GM12878 (cell line): ENCODE measurements around the gene ARHGEF3. TPM values are rescaled to one million over a fixed set of nuclear protein-coding genes. Genes with fewer than 3 reads are reported as not detected.

ENCODE experiments used
- ATF2 ChIP-seq: IDR thresholded peaks from 2 replicates; pipeline ENCODE4 v1.6.1; 2012; ENCODE audit warnings: low read length, inconsistent platforms
- ATF7 ChIP-seq: fragments of 450-650 bp; IDR thresholded peaks from 2 replicates; pipeline ENCODE4 v1.6.1; 2016; ENCODE audit warnings: low read depth, mild to moderate bottlenecking
- BACH1 ChIP-seq: fragments of 450-650 bp; IDR thresholded peaks from 2 replicates; pipeline ENCODE4 v1.6.1; 2017; ENCODE audit warnings: mild to moderate bottlenecking, borderline replicate concordance
- BCL11A ChIP-seq: IDR thresholded peaks from 2 replicates; pipeline ENCODE4 v1.6.1; 2011; ENCODE audit warnings: low read depth, low read length
- CHD4 ChIP-seq: fragments of 200-600 bp; sonication (generic); IDR thresholded peaks from 2 replicates; pipeline ENCODE4 v1.6.1; 2016; ENCODE audit warnings: mild to moderate bottlenecking
- DPF2 ChIP-seq: fragments of 450-650 bp; IDR thresholded peaks from 2 replicates; pipeline ENCODE4 v1.6.1; 2017; ENCODE audit warnings: mild to moderate bottlenecking
- EP300 ChIP-seq, 2 experiments: fragments of 150-350 bp in 1 of 2; IDR thresholded peaks; 2 replicates each; pipeline ENCODE4 v1.6.1; 2011 to 2012; ENCODE audit warnings: low read depth in 2 of 2, low read length in 2 of 2, borderline replicate concordance in 1 of 2, improper control_type of control experiment in 1 of 2, inconsistent platforms in 1 of 2; ENCODE audit not compliant: control insufficient read depth in 1 of 2
- FOS ChIP-seq: IDR thresholded peaks from 3 replicates; pipeline ENCODE4 v1.6.1; 2011; ENCODE audit warnings: borderline replicate concordance; ENCODE audit not compliant: insufficient read length; ENCODE audit errors: extremely low read depth
- GABPA ChIP-seq: IDR thresholded peaks from 2 replicates; pipeline ENCODE4 v1.6.1; 2014; ENCODE audit warnings: antibody characterized with exemption, low read depth, mild to moderate bottlenecking, inconsistent platforms
- HDAC6 ChIP-seq: fragments of 200-600 bp; sonication (generic); IDR thresholded peaks from one replicate; pipeline ENCODE4 v1.8.0; 2017; ENCODE audit warnings: antibody characterized with exemption; ENCODE audit not compliant: unreplicated experiment
- IRF3 ChIP-seq: fragments of 450-650 bp; IDR thresholded peaks from 2 replicates; pipeline ENCODE4 v1.6.1; 2014; ENCODE audit warnings: mild to moderate bottlenecking
- JUND ChIP-seq: IDR thresholded peaks from 2 replicates; pipeline ENCODE4 v1.6.1; 2012; ENCODE audit warnings: low read depth, mild to moderate bottlenecking, low read length, improper control_type of control experiment, moderate library complexity
- MEF2B ChIP-seq: fragments of 450-650 bp; IDR thresholded peaks from 2 replicates; pipeline ENCODE4 v1.6.1; 2018; ENCODE audit warnings: mild to moderate bottlenecking, moderate library complexity; ENCODE audit not compliant: partially characterized antibody, poor library complexity, severe bottlenecking
- MTA2 ChIP-seq: fragments of 450-650 bp; IDR thresholded peaks from 2 replicates; pipeline ENCODE4 v1.6.1; 2016; ENCODE audit warnings: low read depth, mild to moderate bottlenecking, moderate library complexity
- NBN ChIP-seq: fragments of 450-650 bp; IDR thresholded peaks from 2 replicates; pipeline ENCODE4 v1.6.1; 2016
- NR2F1 ChIP-seq: fragments of 450-650 bp; conservative IDR thresholded peaks from 2 replicates; pipeline ENCODE4 v1.6.1; 2017; ENCODE audit warnings: mild to moderate bottlenecking
- RAD21 ChIP-seq: IDR thresholded peaks from 2 replicates; pipeline ENCODE4 v1.6.1; 2011; ENCODE audit warnings: mild to moderate bottlenecking, low read depth, low read length, moderate library complexity; ENCODE audit not compliant: insufficient read depth
- RUNX3 ChIP-seq: IDR thresholded peaks from 2 replicates; pipeline ENCODE4 v1.6.1; 2012; ENCODE audit warnings: low read length, inconsistent platforms
- SMARCA5 ChIP-seq: fragments of 450-650 bp; IDR thresholded peaks from 2 replicates; pipeline ENCODE4 v1.6.1; 2017; ENCODE audit warnings: mild to moderate bottlenecking
- SMC3 ChIP-seq: IDR thresholded peaks from 2 replicates; pipeline ENCODE4 v1.6.1; 2011; ENCODE audit warnings: low read length, improper control_type of control experiment, borderline replicate concordance
- TBL1XR1 ChIP-seq: IDR thresholded peaks from 2 replicates; pipeline ENCODE4 v1.6.1; 2012; ENCODE audit warnings: low read depth, low read length, improper control_type of control experiment
- TCF12 ChIP-seq: IDR thresholded peaks from 2 replicates; pipeline ENCODE4 v1.6.1; 2011; ENCODE audit warnings: low read depth, mild to moderate bottlenecking, low read length
- WRNIP1 ChIP-seq: IDR thresholded peaks from 2 replicates; pipeline ENCODE4 v1.6.1; 2011; ENCODE audit warnings: low read depth, low read length, improper control_type of control experiment, borderline replicate concordance
- ZBTB4 ChIP-seq: fragments of 450-650 bp; formaldehyde crosslinking; IDR thresholded peaks from 2 replicates; pipeline ENCODE4 v1.4.0; 2022; ENCODE audit warnings: mild to moderate bottlenecking, moderate library complexity
- ZNF217 ChIP-seq: fragments of 450-650 bp; IDR thresholded peaks from 2 replicates; pipeline ENCODE4 v1.6.1; 2017; ENCODE audit warnings: antibody characterized with exemption, mild to moderate bottlenecking
- ZNF24 ChIP-seq: fragments of 450-650 bp; IDR thresholded peaks from 2 replicates; pipeline ENCODE4 v1.6.1; 2017; ENCODE audit warnings: antibody characterized with exemption, mild to moderate bottlenecking
- polyA plus RNA-seq, 11 experiments: library from polyadenylated mRNA; depleted of rRNA in 4 of 11; unstranded in 6 of 11; stranded (reverse) in 5 of 11; fragments of >200 nt; fragmentation: Nextera tagmentation in 4 of 11; fragmentation: Illumina TruSeq in 1 of 11; extraction: Ambion mirVana in 4 of 11; extraction: Trizol in 1 of 11; gene quantifications; 1 replicate in 1 of 11; 2 replicates in 10 of 11; pipeline versions ENCODE4 v1.2.1 to v1.2.3, GENCODE V29; 2011 to 2016; ENCODE audit warnings: inconsistent platforms in 2 of 11, missing spikeins in 2 of 11, low read depth in 1 of 11
- total RNA-seq, 4 experiments: library from RNA; depleted of rRNA in 3 of 4; stranded (reverse); fragments of >200 nt in 3 of 4; fragmentation: Illumina TruSeq in 1 of 4; extraction: Trizol in 1 of 4; gene quantifications; 2 replicates each; pipeline versions ENCODE4 v1.2.1 to v1.2.3, GENCODE V29; 2013 to 2021
- TF ChIP-seq, protein P1 (sequence below): fragments of 450-650 bp; IDR thresholded peaks from 2 replicates; pipeline ENCODE4 v1.6.1; 2017; ENCODE audit warnings: borderline replicate concordance

ARHGEF3 gene
- total and polyA plus RNA-seq, 10 of the 15 experiments (the other 5 are each of a cell fraction or from before 2014, with no cell fraction given), result 21.8 to 78.7 (median 56.2) TPM

- TF ChIP-seq ZBTB4 (CRISPR knock-in tag), result no peak
- peak; percentile 80 for TF ChIP-seq ZNF24
- peak; percentile 86 for TF ChIP-seq RUNX3
- peak; percentile 88 for TF ChIP-seq NR2F1
- TF ChIP-seq IRF3, result no peak
- TF ChIP-seq MTA2, result peak; percentile 96
- peak; percentile 79 for TF ChIP-seq ATF2
- TF ChIP-seq ATF7, result peak; percentile 82
- TF ChIP-seq BCL11A, result peak; percentile 86
- TF ChIP-seq EP300 (IDR thresholded peaks at IDR 0.05; ENCODE audit: borderline replicate concordance in 1 of 2, control insufficient read depth in 1 of 2, low read depth in 2 of 2, low read length in 2 of 2), result peak; percentile 77 to 78
- peak; percentile 61; the same call in 1 of the 2 replicates for TF ChIP-seq BACH1
- peak; percentile 69; the same call in 1 of the 2 replicates for TF ChIP-seq ZNF217
- peak; percentile 81 for TF ChIP-seq JUND
- peak; percentile 11 for TF ChIP-seq RAD21
- TF ChIP-seq FOS, result no peak
- TF ChIP-seq, protein P1, sequence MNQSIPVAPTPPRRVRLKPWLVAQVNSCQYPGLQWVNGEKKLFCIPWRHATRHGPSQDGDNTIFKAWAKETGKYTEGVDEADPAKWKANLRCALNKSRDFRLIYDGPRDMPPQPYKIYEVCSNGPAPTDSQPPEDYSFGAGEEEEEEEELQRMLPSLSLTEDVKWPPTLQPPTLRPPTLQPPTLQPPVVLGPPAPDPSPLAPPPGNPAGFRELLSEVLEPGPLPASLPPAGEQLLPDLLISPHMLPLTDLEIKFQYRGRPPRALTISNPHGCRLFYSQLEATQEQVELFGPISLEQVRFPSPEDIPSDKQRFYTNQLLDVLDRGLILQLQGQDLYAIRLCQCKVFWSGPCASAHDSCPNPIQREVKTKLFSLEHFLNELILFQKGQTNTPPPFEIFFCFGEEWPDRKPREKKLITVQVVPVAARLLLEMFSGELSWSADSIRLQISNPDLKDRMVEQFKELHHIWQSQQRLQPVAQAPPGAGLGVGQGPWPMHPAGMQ, result no peak
- 0 out of 2 replicates have a peak, but pooled peaks have one; percentile 42 for TF ChIP-seq WRNIP1
- no peak for TF ChIP-seq SMARCA5
- peak; percentile 72 for TF ChIP-seq NBN
- no peak for TF ChIP-seq HDAC6
- TF ChIP-seq MEF2B, result peak; percentile 61
- TF ChIP-seq TBL1XR1, result peak; percentile 84; the same call in 1 of the 2 replicates
- TF ChIP-seq TCF12, result 0 out of 2 replicates have a peak, but pooled peaks have one; percentile 42
- 0 out of 2 replicates have a peak, but pooled peaks have one; percentile 49 for TF ChIP-seq GABPA
- TF ChIP-seq SMC3, result peak; percentile 3; the same call in 1 of the 2 replicates
- peak; percentile 47; the same call in 1 of the 2 replicates for TF ChIP-seq DPF2
- TF ChIP-seq CHD4, result no peak
Observed at GRCh38 chr3:56758539-56758981, 43.2 kb downstream of the ARHGEF3 start (continued).
